Parathyroid adenoma (tissue), 2 donors: ENCODE results near the gene SLU7.

Experiments
- H2AFZ ChIP-seq: fragments of 300-600 bp; sonication (generic); one replicate; pipeline ENCODE4 v1.7.0; 2017; ENCODE audit warnings: antibody characterized with exemption, mild to moderate bottlenecking
- H3K27ac ChIP-seq: fragments of 300-600 bp; sonication (generic); one replicate; pipeline ENCODE4 v1.7.0; 2017
- H3K27me3 ChIP-seq: fragments of 300-600 bp; sonication (generic); one replicate; pipeline ENCODE4 v1.7.0; 2017; ENCODE audit warnings: low read length; ENCODE audit not compliant: control insufficient read depth, insufficient read depth
- H3K36me3 ChIP-seq: fragments of 300-600 bp; sonication (generic); one replicate; pipeline ENCODE4 v1.7.0; 2017; ENCODE audit warnings: low read length; ENCODE audit not compliant: control insufficient read depth, insufficient read depth
- H3K4me1 ChIP-seq: fragments of 300-600 bp; sonication (generic); one replicate; pipeline ENCODE4 v1.7.0; 2017; ENCODE audit warnings: control low read depth
- H3K4me2 ChIP-seq: fragments of 300-600 bp; sonication (generic); one replicate; pipeline ENCODE4 v1.7.0; 2017; ENCODE audit warnings: low read length
- H3K4me3 ChIP-seq: fragments of 300-600 bp; sonication (generic); one replicate; pipeline ENCODE4 v1.7.0; 2017; ENCODE audit warnings: low read depth, low read length
- H3K79me2 ChIP-seq: fragments of 300-600 bp; sonication (generic); one replicate; pipeline ENCODE4 v1.7.0; 2017; ENCODE audit warnings: control low read depth
- H3K9ac ChIP-seq: fragments of 300-600 bp; sonication (generic); one replicate; pipeline ENCODE4 v1.7.0; 2017; ENCODE audit warnings: mild to moderate bottlenecking
- H3K9me3 ChIP-seq: fragments of 300-600 bp; sonication (generic); one replicate; pipeline ENCODE4 v1.7.0; 2017; ENCODE audit warnings: low read length; ENCODE audit not compliant: control insufficient read depth
- CTCF ChIP-seq: fragments of 300-600 bp; sonication (generic); IDR thresholded peaks from one replicate; pipeline ENCODE4 v1.7.0; 2017; ENCODE audit warnings: antibody characterized with exemption, mild to moderate bottlenecking
- donor health status: primary hyperparathyroidism.

Gene SLU7

GRCh38 chr5:160385496-160385895 lies 33.4 kb downstream of the SLU7 start:
- H3K4me3 ChIP-seq: no peak overlapping the region
- no peak overlapping the region for H3K9ac ChIP-seq
- no peaks in the 10 kb centered on the region for H3K9me3 ChIP-seq
- no peak for TF ChIP-seq CTCF
- H3K4me2 ChIP-seq: no peak overlapping the region
- no peak overlapping the region for H3K27ac ChIP-seq
- H3K4me1 ChIP-seq: no peaks in the 10 kb centered on the region
- H3K27me3 ChIP-seq: no peaks in the 10 kb centered on the region
- H2AFZ ChIP-seq: no peak overlapping the region
- peaks cover 8% of the 10 kb centered on the region for H3K79me2 ChIP-seq
- no peaks in the 10 kb centered on the region for H3K36me3 ChIP-seq

GRCh38 chr5:160384681-160385080 lies 34.2 kb downstream of the SLU7 start:
- no peak for TF ChIP-seq CTCF
- H3K4me1 ChIP-seq: no peaks in the 10 kb centered on the region

GRCh38 chr5:160382346-160382745 lies 36.5 kb downstream of the SLU7 start:
- no peaks in the 10 kb centered on the region for H3K27me3 ChIP-seq
- no peak for TF ChIP-seq CTCF
- no peak overlapping the region for H3K4me3 ChIP-seq
- H3K9me3 ChIP-seq: no peaks in the 10 kb centered on the region
- H3K9ac ChIP-seq: no peak overlapping the region
- no peaks in the 10 kb centered on the region for H3K79me2 ChIP-seq
- no peak overlapping the region for H3K27ac ChIP-seq
- no peak overlapping the region for H3K4me2 ChIP-seq
- H2AFZ ChIP-seq: no peak overlapping the region
- no peaks in the 10 kb centered on the region for H3K4me1 ChIP-seq
- no peaks in the 10 kb centered on the region for H3K36me3 ChIP-seq

More at GRCh38 chr5:160384681-160385080, 34.2 kb downstream of the SLU7 start:
- Histone ChIP-seq H3K9me3 (no peaks in the 10 kb centered on the region), H3K27ac (no peak overlapping the region), H3K27me3 (no peaks in the 10 kb centered on the region), H3K36me3 (no peaks in the 10 kb centered on the region), H3K4me2 (no peak overlapping the region), H3K79me2 (peaks cover 5% of the 10 kb centered on the region), H3K4me3 (no peak overlapping the region), H3K9ac (no peak overlapping the region), H2AFZ (no peak overlapping the region)

- TF ChIP-seq CTCF: no peak
- Histone ChIP-seq H3K27ac (no peak overlapping the region), H3K36me3 (no peaks in the 10 kb centered on the region), H3K4me3 (no peak overlapping the region), H3K27me3 (no peaks in the 10 kb centered on the region), H2AFZ (no peak overlapping the region), H3K4me1 (no peaks in the 10 kb centered on the region), H3K79me2 (no peaks in the 10 kb centered on the region), H3K9ac (no peak overlapping the region), H3K4me2 (no peak overlapping the region), H3K9me3 (no peaks in the 10 kb centered on the region)
Measured at GRCh38 chr5:160380041-160380440, 38.8 kb downstream of the SLU7 start.

GRCh38 chr5:160379511-160379910 lies 39.4 kb downstream of the SLU7 start:
- H3K27ac ChIP-seq: no peak overlapping the region
- H3K4me1 ChIP-seq: no peaks in the 10 kb centered on the region
- H3K9me3 ChIP-seq: no peaks in the 10 kb centered on the region
- H2AFZ ChIP-seq: no peak overlapping the region
- no peak for TF ChIP-seq CTCF
- no peaks in the 10 kb centered on the region for H3K27me3 ChIP-seq
- H3K4me3 ChIP-seq: no peak overlapping the region
- H3K9ac ChIP-seq: no peak overlapping the region
- H3K79me2 ChIP-seq: no peaks in the 10 kb centered on the region
- no peak overlapping the region for H3K4me2 ChIP-seq
- H3K36me3 ChIP-seq: no peaks in the 10 kb centered on the region
